ACHN (cell line): Measurements from ENCODE around the gene NPAS3.
A peak's percentile ranks its signal among the peaks of the same experiment; 100 is the strongest.

Experiments
- DNase-seq: peaks from one replicate; pipeline ENCODE4 v3.0.0-alpha.2; 2015
- in situ Hi-C: cut with HindIII; loops from 2 replicates; pipeline ENCODE4 v1.10.0; 2017; ENCODE audit warnings: low sequenced_read_pairs, low pct_ligation_motif_present, low pct_unique_long_range_greater_than_20kb

NPAS3 gene

GRCh38 chr14:32939254-32940065 lies 781 bp downstream of the NPAS3 start:
- in situ Hi-C loops = no loop called here
- DNase-seq = peak; percentile 55

DNA sequence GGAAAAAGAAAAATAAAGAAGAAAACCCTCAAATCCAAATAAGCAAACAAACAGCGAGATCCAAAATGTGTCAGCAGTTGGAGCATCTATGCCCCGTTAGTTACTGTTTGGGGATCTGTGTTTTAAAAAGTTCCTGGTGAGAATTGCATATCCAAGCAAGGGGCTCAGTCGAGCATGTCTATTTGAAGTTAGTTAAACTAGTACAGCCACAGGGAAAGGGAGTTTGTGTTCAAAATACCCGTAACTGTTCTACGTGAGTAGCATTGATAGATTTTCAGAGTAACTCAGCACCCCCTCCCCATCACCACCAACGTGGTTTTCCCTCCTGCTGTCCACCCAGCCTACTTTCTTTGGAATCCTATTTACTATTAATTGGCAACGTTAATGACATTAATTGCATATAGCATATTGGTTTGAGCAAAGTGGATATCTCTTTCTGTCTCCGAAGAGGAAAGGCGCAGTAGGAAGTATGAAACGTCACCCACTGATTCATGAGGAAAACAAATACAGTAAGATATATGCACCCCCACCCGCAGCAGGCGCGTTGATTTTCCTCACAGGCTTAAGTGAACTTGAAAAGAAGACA lies 1.5 kb downstream of the NPAS3 start:
- in situ Hi-C loops = no loop called here
- DNase-seq = no peak

DNA sequence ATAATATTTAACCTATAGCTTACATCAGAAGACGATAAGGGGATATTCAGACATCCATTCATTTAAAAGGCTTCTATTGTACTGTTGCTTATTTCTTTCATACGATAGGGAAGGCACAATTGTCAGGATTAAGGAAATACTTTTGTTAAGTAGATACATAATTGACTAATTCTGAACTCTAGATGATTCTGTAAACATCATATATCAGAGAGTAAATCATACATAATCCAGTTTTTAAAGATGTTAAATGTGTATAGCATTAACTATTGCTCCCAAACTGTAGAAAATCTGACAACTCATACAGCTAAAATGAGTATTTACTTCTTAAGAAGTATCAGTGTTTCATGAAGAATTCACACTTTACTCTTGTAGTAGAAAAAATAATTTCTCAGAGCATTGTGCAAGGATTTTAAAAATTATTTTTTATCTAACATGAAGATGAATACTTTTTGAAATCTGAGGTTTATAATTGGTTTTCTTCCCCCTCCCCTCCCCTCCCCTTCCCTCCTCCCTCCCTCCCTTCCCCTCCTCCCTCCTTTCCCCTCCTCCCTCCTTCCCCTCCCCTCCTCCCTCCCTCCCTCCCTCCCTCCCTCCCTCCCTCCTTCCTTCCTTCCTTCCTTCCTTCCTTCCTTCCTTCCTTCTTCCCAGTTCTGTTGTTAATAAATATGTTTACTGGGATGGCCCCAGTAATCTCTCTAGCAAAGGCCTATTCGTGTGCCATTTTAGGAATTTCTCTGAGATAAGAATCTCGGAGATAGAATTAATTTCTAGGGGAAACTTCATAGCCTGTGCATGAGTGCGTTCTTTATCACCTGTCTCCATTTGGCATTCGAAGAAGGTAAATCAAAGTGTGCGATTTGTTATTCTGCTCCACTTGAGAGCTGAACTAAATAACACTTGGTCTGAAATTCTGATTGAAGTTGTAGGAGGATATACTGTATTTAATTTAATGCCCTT lies 2.3 kb downstream of the NPAS3 start:
- DNase-seq = no peak
- in situ Hi-C loops = no loop called here

- in situ Hi-C loops = no loop called here
- no peak for DNase-seq
Observed at GRCh38 chr14:32941668-32942065, 3.0 kb downstream of the NPAS3 start.

GRCh38 chr14:32947081-32947480 lies 8.4 kb downstream of the NPAS3 start:
- in situ Hi-C loops = no loop called here
- DNase-seq = no peak

GRCh38 chr14:32947792-32948191 lies 9.1 kb downstream of the NPAS3 start:
- in situ Hi-C loops = no loop called here
- DNase-seq = no peak

DNA sequence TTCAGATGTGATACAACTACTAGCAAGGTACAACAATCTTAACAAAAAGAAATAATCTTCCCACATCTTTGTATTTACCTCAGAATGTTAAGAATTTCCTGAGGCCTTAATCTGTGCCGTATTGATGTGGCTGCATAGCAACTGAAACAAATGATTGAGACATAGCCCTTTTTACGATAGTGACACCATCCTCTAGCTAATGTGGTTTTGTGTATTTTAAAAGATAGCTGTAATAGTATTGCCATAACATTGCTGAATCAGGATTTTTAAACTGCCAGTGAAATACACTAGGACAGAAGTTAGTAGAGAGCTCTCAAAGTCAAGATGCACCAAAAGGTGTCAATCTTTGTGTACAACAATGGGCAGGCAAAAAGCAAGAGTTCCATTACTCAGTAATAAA lies 11.9 kb downstream of the NPAS3 start:
- DNase-seq = no peak
- in situ Hi-C loops = no loop called here

DNA sequence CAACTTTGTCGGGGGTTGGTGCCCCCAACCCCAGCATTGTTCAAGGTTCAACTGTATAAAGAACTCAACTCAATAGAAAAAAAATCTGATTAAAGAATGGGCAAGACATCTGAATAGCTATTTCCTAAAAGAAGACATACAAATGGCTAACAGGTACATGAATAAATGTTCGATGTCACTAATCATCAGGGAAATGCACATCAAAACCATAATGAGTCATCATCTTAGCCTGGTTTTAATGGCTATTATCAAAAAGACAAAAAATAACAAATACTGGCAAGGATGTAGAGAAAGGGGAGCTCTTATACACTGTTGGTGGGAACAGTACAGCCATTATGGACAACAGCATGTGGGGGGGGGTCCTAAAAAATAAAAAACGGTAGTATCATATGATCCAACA lies 28.7 kb downstream of the NPAS3 start:
- no peak for DNase-seq
- in situ Hi-C loops = no loop called here

- DNase-seq = no peak
- in situ Hi-C loops = no loop called here
Observed at GRCh38 chr14:32968972-32969544, 30.4 kb downstream of the NPAS3 start.

- no peak for DNase-seq
- in situ Hi-C loops = loop anchor here (25.0 kb wide), 1 partner anchor 391 kb away; no protein-coding TSS in a partner anchor
Observed at GRCh38 chr14:32977913-32978312, 39.2 kb downstream of the NPAS3 start.

GRCh38 chr14:32978691-32979255 lies 40.1 kb downstream of the NPAS3 start:
- in situ Hi-C loops = loop anchor here (25.0 kb wide), 1 partner anchor 391 kb away; no protein-coding TSS in a partner anchor
- DNase-seq = no peak

DNA sequence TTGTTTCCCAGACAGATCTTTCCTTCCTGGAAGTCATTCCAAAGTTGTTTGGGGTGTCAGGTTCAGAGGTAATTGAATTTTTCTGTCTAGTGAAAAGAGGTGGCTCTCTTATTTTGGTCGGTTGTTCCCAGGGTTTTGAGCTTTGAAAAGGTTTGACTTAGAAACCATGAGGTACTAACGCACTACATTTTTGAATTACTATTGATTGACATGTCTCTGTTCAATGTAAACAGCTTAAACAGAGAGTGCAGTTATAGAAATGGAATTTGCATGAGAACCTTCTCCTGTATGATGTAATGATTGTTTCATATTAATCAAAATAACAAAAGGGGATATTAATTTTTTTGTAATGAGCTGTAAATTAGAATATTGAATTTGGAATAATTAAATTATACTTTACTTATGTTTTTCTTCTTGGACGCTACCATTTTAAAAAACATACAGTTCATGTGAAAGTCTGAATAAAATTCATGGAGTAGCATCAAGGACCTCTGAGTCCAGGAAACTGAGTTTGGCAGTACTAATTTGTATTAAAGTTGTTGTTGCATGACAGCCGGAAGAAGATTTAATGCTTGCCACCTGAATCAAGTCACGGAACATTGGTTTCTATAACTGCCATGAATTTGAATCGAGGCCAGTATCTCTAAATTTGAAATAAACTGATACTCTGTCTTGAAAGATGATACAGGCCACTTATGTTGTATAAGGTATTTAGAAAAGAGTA lies 41.7 kb downstream of the NPAS3 start:
- in situ Hi-C loops = loop anchor here (25.0 kb wide), 1 partner anchor 393 kb away; no protein-coding TSS in a partner anchor
- no peak for DNase-seq

DNA sequence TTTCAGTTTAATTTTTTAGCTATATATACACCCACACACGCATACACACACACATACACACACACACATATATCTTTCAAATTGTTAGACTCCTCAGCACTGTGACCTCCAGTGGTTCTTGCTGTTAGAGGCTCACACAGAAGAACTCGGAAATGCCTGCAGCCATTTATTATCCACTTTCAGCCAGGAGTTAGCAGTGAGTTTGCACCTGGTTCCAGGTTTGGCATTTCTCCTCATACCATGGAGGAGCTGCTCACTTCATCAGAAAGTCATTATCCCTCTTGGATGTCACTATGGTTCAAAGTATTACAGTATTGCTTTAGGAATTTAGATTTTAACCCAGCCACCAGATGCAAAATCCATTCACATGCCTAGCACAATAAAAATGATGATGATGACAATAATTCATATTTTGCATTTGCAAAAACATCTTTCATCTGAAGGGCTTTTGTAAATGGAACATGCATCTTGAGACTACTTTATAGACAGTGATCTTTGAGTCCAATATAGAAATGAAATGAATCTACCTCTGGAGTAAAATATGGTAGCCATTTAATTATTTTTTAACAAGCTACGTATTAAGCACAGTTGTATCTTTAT lies 42.3 kb downstream of the NPAS3 start:
- no peak for DNase-seq
- in situ Hi-C loops = loop anchor here (25.0 kb wide), 1 partner anchor 394 kb away; no protein-coding TSS in a partner anchor

- no peak for DNase-seq
- in situ Hi-C loops = loop anchor here (25.0 kb wide), 1 partner anchor 397 kb away; no protein-coding TSS in a partner anchor
Observed at GRCh38 chr14:32984241-32984930, 45.7 kb downstream of the NPAS3 start.

DNA sequence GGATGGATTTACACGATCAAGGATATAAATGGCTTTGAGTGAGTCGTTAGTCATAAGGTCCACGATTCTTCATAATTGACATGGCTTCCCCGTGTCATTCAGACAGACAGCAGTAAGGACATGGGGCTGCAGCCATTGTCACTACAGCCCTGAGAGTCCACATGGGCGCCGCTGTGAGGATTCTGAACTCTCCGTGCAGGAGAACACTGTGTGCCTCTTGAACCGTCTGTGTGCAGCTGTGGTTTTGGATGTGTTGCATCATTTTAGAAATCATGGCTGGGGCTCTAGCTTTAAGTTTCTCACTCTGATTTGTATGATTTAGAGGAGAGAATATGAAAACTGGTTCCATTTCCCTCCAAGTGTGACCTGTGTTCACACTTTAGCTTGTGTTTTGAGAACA lies 47.2 kb downstream of the NPAS3 start:
- no peak for DNase-seq
- in situ Hi-C loops = loop anchor here (25.0 kb wide), 1 partner anchor 399 kb away; no protein-coding TSS in a partner anchor

DNA sequence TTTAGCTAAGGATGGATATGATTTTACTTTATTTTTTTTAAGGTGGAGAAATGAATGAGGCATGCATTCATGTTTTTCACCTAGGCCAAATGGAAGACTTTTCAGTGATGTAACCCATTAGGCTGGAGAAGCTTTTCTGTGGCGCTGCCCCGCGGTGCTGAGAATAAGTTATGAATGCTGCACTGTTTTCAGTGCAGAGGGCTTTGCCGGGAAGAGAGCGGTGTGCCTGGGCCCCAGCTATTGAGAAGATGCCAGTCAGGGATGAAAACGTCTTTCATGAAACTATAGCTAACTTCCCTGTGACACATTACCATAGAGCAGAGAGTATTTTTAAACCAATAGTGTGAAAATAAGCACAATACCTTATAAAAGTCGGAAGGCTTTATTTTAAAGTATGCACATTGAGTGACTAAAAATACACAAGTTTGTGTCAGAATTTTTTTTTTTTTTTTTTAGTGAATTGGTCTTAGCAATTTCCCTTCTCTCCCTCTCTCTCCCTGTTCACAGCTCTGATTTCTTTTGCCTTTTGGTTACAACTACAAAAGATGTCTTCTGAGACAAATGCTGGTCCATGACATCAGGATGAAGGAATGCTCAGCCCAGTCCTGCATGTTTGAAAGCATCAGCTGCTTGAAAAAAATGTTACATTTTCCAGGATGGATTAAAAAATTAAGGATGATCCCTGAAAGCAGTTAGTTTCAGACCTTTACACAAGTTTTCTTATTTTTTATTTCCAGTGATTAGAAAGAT lies 48.3 kb downstream of the NPAS3 start:
- no peak for DNase-seq
- in situ Hi-C loops = loop anchor here (25.0 kb wide), 1 partner anchor 400 kb away; no protein-coding TSS in a partner anchor
